ENCODE measurements around the gene PTK7. TPM values are rescaled to one million over a fixed set of nuclear protein-coding genes. Genes with fewer than 3 reads are reported as not detected.

PTK7 gene
- total RNA-seq, 2 experiments from 2014 or later = 1.2 to 1.6 TPM

- H3K27me3 ChIP-seq (ENCODE audit: control insufficient read depth in 1 of 2, insufficient read depth in 2 of 2, low read length in 2 of 2) = peaks cover 0 to under 1% of the 10 kb centered on the region in 2 experiments
- Mint-ChIP-seq H3K4me3 (no peak overlapping the region), H3K4me1 (ENCODE audit: low read depth) (no peaks in the 10 kb centered on the region), H3K27me3 (no peaks in the 10 kb centered on the region), H3K36me3 (ENCODE audit: low read depth) (peaks cover 60% of the 10 kb centered on the region), H3K27ac (no peak overlapping the region), H3K9me3 (no peaks in the 10 kb centered on the region)
- DNase-seq (peak in 4 of 14 experiments; percentile 10 to 66 (median 53)), ATAC-seq (ENCODE audit: poor library complexity) (peak; percentile 73)
- no peaks in the 10 kb centered on the region for H3K9me3 ChIP-seq (ENCODE audit: control insufficient read depth in 1 of 2, insufficient read depth in 1 of 2, low read length in 2 of 2)
- no peak overlapping the region for H3K27ac ChIP-seq (ENCODE audit: low read depth in 1 of 2, low read length in 2 of 2)
- no peaks in the 10 kb centered on the region for H3K4me1 ChIP-seq (ENCODE audit: insufficient read depth, low read length)
- peaks cover 30% of the 10 kb centered on the region for H3K36me3 ChIP-seq (ENCODE audit: insufficient read depth, low read length)
- POLR2A ChIA-PET = no interaction called here
- TF ChIP-seq CTCF (IDR thresholded peaks at IDR 0.05) = peak; percentile 34
- H3K4me3 ChIP-seq (ENCODE audit: low read length) = no peak overlapping the region
- intact Hi-C loops (cut with DNase I, micrococcal nuclease) = loop anchor here in 1 of 2 experiments (1.0 kb wide), 1 partner anchor 73 kb away; no protein-coding TSS in a partner anchor
- CTCF ChIA-PET = no interaction called here
These were observed 6.0 kb upstream of the PTK7 start for GRCh38 chr6:43070028-43070632.

DNA sequence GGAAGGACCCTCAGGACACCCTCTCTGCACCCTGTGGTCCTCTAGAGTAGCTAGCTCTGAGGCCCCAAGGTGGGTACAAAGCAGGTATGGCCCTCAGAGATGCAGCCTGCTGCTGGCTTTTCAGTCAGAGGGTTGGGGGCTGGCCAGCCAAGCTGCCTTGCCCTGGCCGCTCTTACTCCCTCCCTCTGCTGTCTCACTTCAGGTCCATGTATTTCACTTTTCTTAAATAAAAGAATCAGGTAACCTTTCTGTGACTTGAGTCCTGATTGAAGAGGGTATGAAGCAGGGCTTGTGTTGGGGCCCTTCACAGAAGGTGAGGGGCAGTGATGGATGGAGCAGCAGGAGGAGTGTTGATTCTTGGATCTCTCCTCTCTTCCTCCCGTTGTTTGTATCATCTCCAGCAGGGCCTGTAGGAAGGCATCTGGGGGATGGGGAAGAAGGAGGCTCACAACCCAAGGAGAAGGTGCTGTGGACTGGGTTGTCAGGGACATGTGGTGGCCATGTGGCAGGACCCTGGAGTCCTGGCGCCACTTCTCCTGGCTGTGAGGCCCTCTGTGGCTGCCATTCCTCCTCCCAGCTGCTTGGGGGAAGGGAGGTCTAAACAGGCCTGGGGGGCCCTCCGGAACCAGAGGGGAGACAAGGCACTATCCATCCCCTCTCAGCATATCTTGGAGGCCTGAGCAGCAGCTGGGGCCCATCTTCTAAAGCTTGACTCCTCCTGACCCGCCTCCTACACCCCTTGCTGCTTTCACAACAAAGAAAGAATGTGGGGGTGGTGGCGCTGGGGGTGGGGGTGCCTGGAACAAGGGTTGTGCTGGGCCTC lies 1.1 kb upstream of the PTK7 start:
- intact Hi-C loops (cut with DNase I, micrococcal nuclease) = no loop called here

More for the DNA sequence above, 1.1 kb upstream of the PTK7 start:
- Histone ChIP-seq H3K27me3 (ENCODE audit: control insufficient read depth in 1 of 2, insufficient read depth in 2 of 2, low read length in 2 of 2) (peaks cover 23 to 24% of the 10 kb centered on the region in 2 experiments), H3K4me3 (ENCODE audit: low read length) (no peak overlapping the region), H3K4me1 (ENCODE audit: insufficient read depth, low read length) (peaks cover 18% of the 10 kb centered on the region), H3K27ac (ENCODE audit: low read depth in 1 of 2, low read length in 2 of 2) (no peak overlapping the region), H3K36me3 (ENCODE audit: insufficient read depth, low read length) (peaks cover 14% of the 10 kb centered on the region), H3K9me3 (ENCODE audit: control insufficient read depth in 1 of 2, insufficient read depth in 1 of 2, low read length in 2 of 2) (no peaks in the 10 kb centered on the region)
- ATAC-seq (ENCODE audit: poor library complexity) = no peak
- H3K27ac Mint-ChIP-seq = no peak overlapping the region
- CTCF ChIA-PET = no interaction called here
- TF ChIP-seq CTCF (IDR thresholded peaks at IDR 0.05) = no peak
- H3K4me3 Mint-ChIP-seq = peak overlapping the region; percentile 48
- H3K9me3 Mint-ChIP-seq = no peaks in the 10 kb centered on the region
- H3K27me3 Mint-ChIP-seq = peaks cover 9% of the 10 kb centered on the region
- H3K36me3 Mint-ChIP-seq (ENCODE audit: low read depth) = peaks cover 37% of the 10 kb centered on the region
- POLR2A ChIA-PET = interaction anchor here (2.1 kb wide), 1 partner anchor 16 kb away, joined by 10 read pairs; the partner anchor contains the start of genes KLC4 and MRPL2
- H3K4me1 Mint-ChIP-seq (ENCODE audit: low read depth) = peaks cover 8% of the 10 kb centered on the region
- DNase-seq = no peak
